Measurements from ENCODE around the gene FOXK1. TPM values are rescaled to one million over a fixed set of nuclear protein-coding genes. Genes with fewer than 3 reads are reported as not detected.
A peak's percentile ranks its signal among the peaks of the same experiment; 100 is the strongest.

FOXK1 gene
- total RNA-seq, 1 donor from 2014 or later = 30.4 TPM

- DNase-seq (ENCODE audit: low read depth) = no peak
- no peak overlapping the region for H3K4me3 ChIP-seq (ENCODE audit: low read depth, low read length)
- no peak for TF ChIP-seq CTCF (conservative IDR thresholded peaks at IDR 0.05; ENCODE audit: low read depth, low read length)
These were observed 26.2 kb upstream of the FOXK1 start for GRCh38 chr7:4655896-4656295.

- no peak overlapping the region for H3K4me3 ChIP-seq (ENCODE audit: low read depth, low read length)
- TF ChIP-seq CTCF (conservative IDR thresholded peaks at IDR 0.05; ENCODE audit: low read depth, low read length) = no peak
- DNase-seq (ENCODE audit: low read depth) = no peak
These were observed 24.3 kb upstream of the FOXK1 start for GRCh38 chr7:4657640-4658417.

- DNase-seq (ENCODE audit: low read depth) = no peak
- peak; percentile 41 for TF ChIP-seq CTCF (conservative IDR thresholded peaks at IDR 0.05; ENCODE audit: low read depth, low read length)
- no peak overlapping the region for H3K4me3 ChIP-seq (ENCODE audit: low read depth, low read length)
These were observed 22.4 kb upstream of the FOXK1 start for GRCh38 chr7:4659551-4660286.

DNA sequence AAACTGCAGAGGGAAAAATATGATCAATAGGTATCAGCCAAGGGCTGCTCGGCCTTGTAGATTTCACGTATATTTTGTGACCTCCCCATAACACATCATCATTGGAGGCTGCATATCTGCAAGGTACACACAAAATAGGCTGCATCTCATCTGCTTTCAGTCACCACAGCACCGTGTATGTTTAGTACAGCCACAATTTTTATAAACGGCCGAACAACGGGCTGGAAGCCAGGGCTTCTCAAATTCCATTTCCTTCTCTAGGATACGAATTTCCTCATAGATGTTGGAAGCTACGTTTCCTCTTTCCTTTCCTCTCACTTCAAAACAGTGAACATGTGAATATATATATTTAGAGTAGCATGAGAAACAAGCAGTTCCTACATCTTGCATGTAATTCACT lies 20.2 kb upstream of the FOXK1 start:
- H3K4me3 ChIP-seq (ENCODE audit: low read depth, low read length) = no peak overlapping the region
- no peak for TF ChIP-seq CTCF (conservative IDR thresholded peaks at IDR 0.05; ENCODE audit: low read depth, low read length)
- DNase-seq (ENCODE audit: low read depth) = no peak

DNA sequence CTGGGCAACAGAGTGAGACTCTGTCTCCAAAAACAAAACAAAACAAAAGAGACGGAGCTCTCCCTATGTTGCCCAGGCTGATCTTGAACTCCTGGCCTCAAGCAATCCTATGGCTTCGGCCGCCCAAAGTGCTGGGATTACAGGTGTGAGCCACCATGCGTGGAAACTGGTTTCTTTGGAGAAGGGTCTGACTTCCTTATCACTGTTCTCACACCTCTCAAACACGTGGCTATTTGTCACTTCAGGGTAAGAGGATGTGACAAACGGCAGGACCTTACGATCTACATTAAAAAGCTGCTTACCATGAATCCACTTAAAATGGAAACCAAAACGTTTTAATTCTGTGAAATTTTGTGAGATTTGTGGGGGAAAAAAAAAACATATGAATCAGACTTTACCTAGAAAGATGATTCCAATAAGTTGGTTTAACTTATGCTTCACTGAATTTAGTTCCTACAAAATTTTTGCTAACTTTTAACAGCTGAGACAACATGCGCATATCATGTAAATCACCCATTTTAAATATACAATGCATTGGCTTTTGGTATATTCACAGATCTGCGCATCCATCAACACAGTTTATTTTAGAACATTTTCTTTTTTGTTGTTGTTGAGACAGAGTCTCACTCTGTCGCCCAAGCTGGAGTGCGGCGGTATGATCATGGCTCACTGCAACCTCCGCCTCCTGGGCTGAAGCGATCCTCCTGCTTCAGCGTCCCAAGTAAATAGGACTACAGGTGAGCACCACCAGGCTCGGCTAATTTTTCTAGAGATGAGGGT lies 18.7 kb upstream of the FOXK1 start:
- no peak for TF ChIP-seq CTCF (conservative IDR thresholded peaks at IDR 0.05; ENCODE audit: low read depth, low read length)
- no peak overlapping the region for H3K4me3 ChIP-seq (ENCODE audit: low read depth, low read length)
- DNase-seq (ENCODE audit: low read depth) = no peak

DNA sequence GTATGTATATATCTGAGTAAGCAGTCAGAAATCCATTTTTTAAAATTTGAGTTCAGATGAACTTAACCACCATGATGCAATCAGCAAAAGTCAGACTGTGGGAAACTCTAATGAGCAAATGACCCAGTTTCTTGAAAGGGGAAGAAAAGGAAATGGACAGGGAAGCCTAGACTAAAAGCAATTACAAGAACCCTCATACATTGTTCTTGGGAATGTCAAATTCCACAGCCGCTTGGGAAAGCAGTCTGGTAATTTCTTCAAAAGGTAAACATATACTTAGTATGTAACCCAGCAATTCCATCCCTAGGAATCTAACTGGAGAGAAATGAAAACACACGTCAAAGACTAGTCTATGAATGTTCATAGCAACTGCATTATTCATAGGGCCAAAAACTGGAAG lies 16.4 kb upstream of the FOXK1 start:
- no peak for TF ChIP-seq CTCF (conservative IDR thresholded peaks at IDR 0.05; ENCODE audit: low read depth, low read length)
- H3K4me3 ChIP-seq (ENCODE audit: low read depth, low read length) = no peak overlapping the region
- DNase-seq (ENCODE audit: low read depth) = no peak

Data from epithelial cell of proximal tubule (primary cell).